Hepatocyte (in vitro differentiated cells): ENCODE measurements around the gene NSMCE1. TPM values are rescaled to one million over a fixed set of nuclear protein-coding genes. Genes with fewer than 3 reads are reported as not detected.
A peak's percentile ranks its signal among the peaks of the same experiment; 100 is the strongest.

Source experiments
- DNase-seq: peaks from one replicate; pipeline ENCODE4 v3.0.0-alpha.2; 2016; ENCODE audit warnings: low spot score
- H2AFZ ChIP-seq: fragments of 200-600 bp; sonication (generic); 2 replicates; pipeline ENCODE4 v1.6.0; 2016; ENCODE audit warnings: antibody characterized with exemption, mild to moderate bottlenecking
- H3K27ac ChIP-seq: fragments of 200-600 bp; sonication (generic); 2 replicates; pipeline ENCODE4 v1.5.1; 2016; ENCODE audit warnings: mild to moderate bottlenecking
- H3K27me3 ChIP-seq: fragments of 200-600 bp; sonication (generic); 2 replicates; pipeline ENCODE4 v1.6.1; 2016
- H3K36me3 ChIP-seq: fragments of 200-600 bp; sonication (generic); replicated peaks from 2 replicates; pipeline ENCODE4 v1.5.1; 2016; ENCODE audit warnings: low read depth; ENCODE audit not compliant: insufficient read depth
- H3K4me1 ChIP-seq: fragments of 200-600 bp; sonication (generic); 2 replicates; pipeline ENCODE4 v1.5.1; 2016; ENCODE audit warnings: mild to moderate bottlenecking, moderate library complexity; ENCODE audit not compliant: insufficient read depth
- H3K4me2 ChIP-seq: fragments of 200-600 bp; sonication (generic); 2 replicates; pipeline ENCODE4 v1.6.0; 2016
- H3K4me3 ChIP-seq: fragments of 200-600 bp; sonication (generic); 2 replicates; pipeline ENCODE4 v1.5.1; 2016; ENCODE audit warnings: mild to moderate bottlenecking
- H3K79me2 ChIP-seq: fragments of 200-600 bp; sonication (generic); 2 replicates; pipeline ENCODE4 v1.6.0; 2017; ENCODE audit warnings: mild to moderate bottlenecking
- H3K9me2 ChIP-seq: fragments of 200-600 bp; sonication (generic); replicated peaks from 2 replicates; pipeline ENCODE4 v1.6.0; 2017; ENCODE audit warnings: mild to moderate bottlenecking; ENCODE audit not compliant: insufficient read depth
- H3K9me3 ChIP-seq: fragments of 200-600 bp; sonication (generic); 2 replicates; pipeline ENCODE4 v1.5.1; 2016; ENCODE audit warnings: low read depth, mild to moderate bottlenecking
- H4K20me1 ChIP-seq: fragments of 200-600 bp; sonication (generic); 2 replicates; pipeline ENCODE4 v1.6.0; 2016; ENCODE audit warnings: mild to moderate bottlenecking; ENCODE audit not compliant: insufficient read depth, poor library complexity, severe bottlenecking
- CTCF ChIP-seq: fragments of 200-600 bp; sonication (generic); IDR thresholded peaks from 2 replicates; pipeline ENCODE4 v1.5.1; 2016; ENCODE audit warnings: antibody characterized with exemption, mild to moderate bottlenecking; ENCODE audit not compliant: poor library complexity
- EZH2 ChIP-seq: fragments of 200-600 bp; sonication (generic); IDR thresholded peaks from 2 replicates; pipeline ENCODE4 v1.6.1; 2016; ENCODE audit warnings: antibody characterized with exemption, mild to moderate bottlenecking, borderline replicate concordance
- EZH2phosphoT487 ChIP-seq: fragments of 200-600 bp; sonication (generic); IDR thresholded peaks from one replicate; pipeline ENCODE4 v1.6.1; 2018; ENCODE audit warnings: antibody characterized with exemption, mild to moderate bottlenecking, low read depth, moderate library complexity; ENCODE audit not compliant: unreplicated experiment, severe bottlenecking
- WGBS: methylation state at CpG from one replicate; pipeline ENCODE4 v1.1.6; 2016; ENCODE audit warnings: low lambda C conversion rate; ENCODE audit errors: missing lambda C conversion rate; 5-methylcytosine and 5-hydroxymethylcytosine counted together
- polyA plus RNA-seq: library from polyadenylated mRNA; unstranded; fragments of >200 nt; fragmentation: Nextera tagmentation; extraction: Ambion mirVana; gene quantifications from 2 replicates; pipeline ENCODE4 v1.2.1, GENCODE V29; 2016
- total RNA-seq: library from RNA; depleted of rRNA; stranded (reverse); fragments of >200 nt; gene quantifications from 2 replicates; pipeline ENCODE4 v1.2.3, GENCODE V29; 2014

NSMCE1 gene
- total and polyA plus RNA-seq, 2 experiments from 2014 or later, result 35.0 to 58.2 TPM

GRCh38 chr16:27315333-27316037, 46.9 kb upstream of the NSMCE1 start:
- H3K36me3 ChIP-seq, result no peaks in the 10 kb centered on the region
- H4K20me1 ChIP-seq, result no peaks in the 10 kb centered on the region
- 37% methylated on average over 9 of the region's 9 CpGs for whole genome bisulfite sequencing
- peak overlapping the region; percentile 94 for H3K27ac ChIP-seq
- no peak overlapping the region for H2AFZ ChIP-seq
- no peaks in the 10 kb centered on the region for H3K27me3 ChIP-seq
- H3K79me2 ChIP-seq, result peaks cover 53% of the 10 kb centered on the region
- peak; percentile 65 for DNase-seq
- no peaks in the 10 kb centered on the region for H3K9me3 ChIP-seq
- no peak for TF ChIP-seq EZH2phosphoT487
- no peak for TF ChIP-seq CTCF
- no peak for TF ChIP-seq EZH2
- no peak overlapping the region for H3K4me3 ChIP-seq
- H3K9me2 ChIP-seq, result no peaks in the 10 kb centered on the region
- H3K4me1 ChIP-seq, result peaks cover 27% of the 10 kb centered on the region
- peak overlapping the region; percentile 92 for H3K4me2 ChIP-seq

- Histone ChIP-seq H3K4me3 (peak overlapping the region; percentile 23), H3K36me3 (no peaks in the 10 kb centered on the region), H3K9me2 (no peaks in the 10 kb centered on the region), H3K79me2 (peaks cover 48% of the 10 kb centered on the region), H3K4me2 (peak overlapping the region; percentile 92), H2AFZ (no peak overlapping the region), H3K27ac (peak overlapping the region; percentile 94), H4K20me1 (no peaks in the 10 kb centered on the region), H3K27me3 (no peaks in the 10 kb centered on the region), H3K9me3 (no peaks in the 10 kb centered on the region), H3K4me1 (peaks cover 27% of the 10 kb centered on the region)
- 71% methylated on average over 2 of the region's 2 CpGs for WGBS
- no peak for DNase-seq
- TF ChIP-seq CTCF (no peak), EZH2 (no peak), EZH2phosphoT487 (no peak)
These were observed 46.4 kb upstream of the NSMCE1 start for GRCh38 chr16:27314986-27315332.

- Histone ChIP-seq H3K27ac (peak overlapping the region; percentile 94), H3K4me1 (peaks cover 27% of the 10 kb centered on the region), H3K9me2 (no peaks in the 10 kb centered on the region), H3K4me3 (peak overlapping the region; percentile 23), H4K20me1 (no peaks in the 10 kb centered on the region), H3K27me3 (no peaks in the 10 kb centered on the region), H3K9me3 (no peaks in the 10 kb centered on the region), H3K36me3 (no peaks in the 10 kb centered on the region), H3K79me2 (peaks cover 41% of the 10 kb centered on the region), H3K4me2 (peak overlapping the region; percentile 92), H2AFZ (peak overlapping the region; percentile 60)
- no peak for TF ChIP-seq EZH2
- TF ChIP-seq CTCF, result no peak
- no peak for TF ChIP-seq EZH2phosphoT487
- peak; percentile 76 for DNase-seq
- WGBS, result 4% methylated on average over 20 of the region's 39 CpGs
These were observed 45.7 kb upstream of the NSMCE1 start for GRCh38 chr16:27314161-27314723.
